GM13977 (cell line): Measurements from ENCODE around the gene AKAP13.

ENCODE experiments used
- DNase-seq: peaks from one replicate; pipeline ENCODE4 v3.0.0; 2012; ENCODE audit warnings: low spot score
- in situ Hi-C: fragments of 300-500 bp; cut with MboI; formaldehyde crosslinking; loops from one replicate; pipeline ENCODE4 v1.12.0; 2022; ENCODE audit warnings: low sequenced_read_pairs, low pct_unique_long_range_greater_than_20kb, mixed read lengths, inconsistent platforms; ENCODE audit not compliant: unreplicated experiment
- TF ChIP-seq, protein P1 (sequence below): IDR thresholded peaks from 2 replicates; pipeline ENCODE4 v1.5.1; 2012; ENCODE audit warnings: mild to moderate bottlenecking, control low read depth; ENCODE audit not compliant: insufficient read depth; ENCODE audit errors: extremely low read depth, missing control alignments

AKAP13 gene

DNA sequence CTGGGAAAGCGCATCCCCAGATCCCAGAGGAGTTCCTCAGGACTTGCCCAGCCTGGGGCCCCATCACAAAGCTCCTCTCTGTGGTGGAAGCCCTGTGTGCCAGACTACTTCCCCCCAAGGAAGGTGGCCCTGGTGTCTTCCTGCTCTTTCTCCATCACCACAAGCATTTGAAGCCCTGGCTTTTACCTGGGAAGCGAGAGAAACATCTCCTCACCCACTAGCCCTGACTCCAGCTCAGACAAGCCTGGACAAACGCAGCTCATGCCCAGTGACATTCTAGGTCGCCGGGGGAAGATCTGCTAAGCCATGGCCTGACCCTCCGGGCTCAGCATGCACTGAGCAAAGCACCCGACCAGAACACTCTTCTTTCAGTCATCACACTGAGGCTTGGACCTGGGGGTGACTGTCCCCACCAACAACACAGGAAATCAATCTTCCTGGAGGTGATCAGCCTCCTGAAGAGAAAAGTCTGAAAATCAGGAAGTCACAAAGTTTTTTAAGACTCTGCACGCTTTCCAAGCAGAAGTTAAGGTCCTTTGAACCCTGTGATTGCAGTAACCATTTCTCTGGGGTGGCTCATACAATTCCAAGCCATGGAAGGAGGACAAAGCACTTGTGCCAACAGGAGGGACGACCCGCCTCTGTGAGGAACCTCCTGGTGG lies 373.5 kb downstream of the AKAP13 start:
- DNase-seq: no peak
- TF ChIP-seq, protein P1, sequence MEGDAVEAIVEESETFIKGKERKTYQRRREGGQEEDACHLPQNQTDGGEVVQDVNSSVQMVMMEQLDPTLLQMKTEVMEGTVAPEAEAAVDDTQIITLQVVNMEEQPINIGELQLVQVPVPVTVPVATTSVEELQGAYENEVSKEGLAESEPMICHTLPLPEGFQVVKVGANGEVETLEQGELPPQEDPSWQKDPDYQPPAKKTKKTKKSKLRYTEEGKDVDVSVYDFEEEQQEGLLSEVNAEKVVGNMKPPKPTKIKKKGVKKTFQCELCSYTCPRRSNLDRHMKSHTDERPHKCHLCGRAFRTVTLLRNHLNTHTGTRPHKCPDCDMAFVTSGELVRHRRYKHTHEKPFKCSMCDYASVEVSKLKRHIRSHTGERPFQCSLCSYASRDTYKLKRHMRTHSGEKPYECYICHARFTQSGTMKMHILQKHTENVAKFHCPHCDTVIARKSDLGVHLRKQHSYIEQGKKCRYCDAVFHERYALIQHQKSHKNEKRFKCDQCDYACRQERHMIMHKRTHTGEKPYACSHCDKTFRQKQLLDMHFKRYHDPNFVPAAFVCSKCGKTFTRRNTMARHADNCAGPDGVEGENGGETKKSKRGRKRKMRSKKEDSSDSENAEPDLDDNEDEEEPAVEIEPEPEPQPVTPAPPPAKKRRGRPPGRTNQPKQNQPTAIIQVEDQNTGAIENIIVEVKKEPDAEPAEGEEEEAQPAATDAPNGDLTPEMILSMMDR: no peak
- in situ Hi-C loops: no loop called here

DNA sequence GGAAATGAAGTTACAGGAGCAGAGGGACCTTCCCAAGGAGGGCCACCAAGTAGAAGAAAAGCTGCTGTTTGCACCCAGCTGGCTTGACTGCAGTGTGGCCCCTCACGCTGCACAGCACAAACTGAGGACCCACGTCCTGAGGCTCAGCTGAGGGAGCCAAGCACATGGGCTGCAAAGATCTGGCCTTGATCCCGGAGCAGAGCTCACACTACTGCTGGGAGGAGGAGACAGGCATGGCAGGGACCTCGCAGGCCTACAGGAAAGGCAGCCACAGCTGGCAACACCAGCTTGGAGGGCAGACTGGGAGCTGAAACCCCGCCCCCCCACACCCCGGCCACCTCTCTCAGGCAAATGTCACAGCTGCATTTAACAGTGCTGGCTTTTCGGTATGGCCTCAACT lies 374.6 kb downstream of the AKAP13 start:
- in situ Hi-C loops: no loop called here

DNA sequence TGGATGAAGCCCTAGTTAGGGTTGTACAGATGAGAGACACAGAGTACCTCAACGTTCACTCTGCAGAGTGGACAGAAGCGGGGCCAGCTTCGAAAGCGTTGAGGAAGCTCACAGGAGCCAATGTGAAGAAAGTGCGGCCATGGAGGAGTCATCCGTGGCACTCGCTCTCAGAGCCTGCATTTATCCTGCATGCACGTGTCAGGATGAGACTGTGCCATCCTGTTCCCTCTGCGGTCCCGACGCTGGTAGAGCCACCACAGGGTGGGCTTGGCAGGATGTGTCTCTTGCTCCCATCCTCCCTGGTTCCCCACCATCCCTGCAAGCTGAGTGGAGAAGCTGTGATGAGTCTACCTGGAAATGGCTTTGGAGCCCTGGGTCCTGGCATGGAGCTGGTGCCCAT lies 375.1 kb downstream of the AKAP13 start:
- no peak for DNase-seq
- in situ Hi-C loops: no loop called here
- TF ChIP-seq, protein P1: no peak

More for the DNA sequence above, 374.6 kb downstream of the AKAP13 start:
- TF ChIP-seq, protein P1: no peak
- no peak for DNase-seq

DNA sequence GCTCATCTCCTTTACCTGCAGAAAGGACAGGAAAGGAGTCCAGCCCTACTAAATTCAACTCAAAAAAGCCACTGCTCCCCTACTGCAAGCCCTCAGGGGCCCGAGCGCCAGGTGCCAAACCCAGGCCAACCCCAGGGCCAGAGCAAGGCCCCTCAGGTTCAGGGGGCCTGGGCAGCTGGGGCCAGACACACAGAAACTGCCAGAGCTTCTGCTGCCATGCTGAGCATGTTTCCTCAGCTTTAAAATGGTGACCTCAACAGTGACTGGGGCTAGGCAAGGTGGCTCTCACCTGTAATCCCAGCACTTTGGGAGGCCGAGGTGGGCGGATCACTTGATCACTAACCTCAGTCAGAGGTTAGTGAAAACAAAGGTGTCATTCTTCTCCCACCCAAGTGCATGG lies 375.5 kb downstream of the AKAP13 start:
- TF ChIP-seq, protein P1: no peak
- in situ Hi-C loops: no loop called here
- DNase-seq: no peak

DNA sequence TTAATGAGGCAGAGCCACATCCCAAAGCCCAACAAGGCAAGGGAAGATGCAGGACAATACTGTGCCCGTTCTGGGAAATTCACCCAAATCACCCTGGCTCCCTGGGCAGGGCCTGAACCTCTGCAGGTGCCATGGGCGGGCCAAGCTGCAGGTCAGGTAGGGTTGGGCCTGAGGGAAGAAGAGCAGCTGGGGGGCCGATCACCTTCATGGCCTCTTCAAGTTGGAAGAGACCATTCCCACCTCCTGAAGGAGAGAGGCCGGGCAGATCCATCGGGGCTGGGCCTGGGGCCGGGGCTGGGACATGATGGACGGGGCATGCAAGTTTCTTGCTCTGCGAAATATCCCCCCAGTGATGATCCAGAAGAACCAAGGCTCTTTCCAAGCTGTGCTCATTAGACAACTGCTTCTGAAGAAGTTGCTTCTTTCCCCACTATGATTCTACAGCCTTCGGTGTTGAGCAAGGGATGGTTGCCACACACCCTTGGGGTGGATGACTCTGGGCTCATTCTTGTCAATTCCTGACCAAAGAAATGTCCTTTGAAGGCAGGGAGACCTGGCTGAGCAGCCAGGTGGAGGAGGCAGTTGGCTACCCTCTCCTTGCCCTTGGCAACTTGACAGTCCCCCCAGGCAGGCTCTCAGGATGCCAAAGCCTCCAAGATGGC lies 376.1 kb downstream of the AKAP13 start:
- DNase-seq: no peak

DNA sequence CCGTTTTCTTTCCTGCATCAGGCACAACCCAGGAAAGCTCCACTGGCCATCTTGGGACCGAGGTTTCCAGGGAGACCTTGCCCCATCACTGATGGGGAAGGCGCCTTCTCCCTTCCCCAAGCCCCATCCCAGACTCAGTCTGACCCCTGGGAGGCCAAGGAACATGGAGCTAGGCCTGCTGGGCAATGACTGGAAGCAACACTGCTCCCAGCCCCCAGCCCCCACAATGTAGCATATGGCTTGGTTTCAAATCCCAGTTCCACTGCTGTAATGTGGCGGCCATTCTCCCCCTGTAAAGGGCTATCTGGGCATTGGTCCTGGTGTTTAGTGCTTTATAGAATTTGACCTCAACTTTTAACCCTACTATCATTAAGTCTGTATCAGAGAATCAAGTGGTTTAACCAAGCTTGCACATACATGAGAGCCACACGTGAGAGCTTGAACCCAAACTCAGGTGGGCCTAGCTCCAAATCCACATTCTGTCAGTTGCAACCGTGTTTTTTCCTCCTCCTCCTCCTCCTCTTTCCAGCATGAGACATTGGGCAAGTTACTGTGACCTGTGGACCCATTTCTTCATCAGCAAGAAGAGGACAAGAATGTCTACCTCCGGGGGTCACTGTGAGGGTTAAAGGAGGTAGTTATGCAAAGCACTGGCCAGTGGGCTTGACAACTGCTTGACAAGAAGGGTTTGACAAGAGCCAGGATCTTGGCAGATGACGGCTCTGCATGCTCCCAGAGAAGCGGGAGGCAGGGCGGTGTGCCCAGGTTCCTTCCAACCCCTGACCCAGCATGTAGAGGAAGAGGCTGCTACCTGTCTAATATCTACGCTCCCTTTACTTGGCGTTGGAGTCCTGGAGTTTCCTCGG lies 376.9 kb downstream of the AKAP13 start:
- TF ChIP-seq, protein P1: no peak
- in situ Hi-C loops: no loop called here
- DNase-seq: no peak

More for the DNA sequence above, 376.1 kb downstream of the AKAP13 start:
- TF ChIP-seq, protein P1: no peak
- in situ Hi-C loops: no loop called here
